GM10248 (cell line): ENCODE results near the gene CDON.

Experiments
- CTCF ChIA-PET: fragments of 300-600 bp; sonication (Branson Sonifier 250); formaldehyde crosslinking; extraction: SDS; loops from one replicate; lab custom pipeline; 2021; ENCODE audit warnings: antibody characterized with exemption; lab: Yijun Ruan, JAX
- POLR2A ChIA-PET: fragments of 350-650 bp; sonication (Branson Sonifier 250); formaldehyde crosslinking; extraction: SDS; loops from one replicate; lab custom pipeline; 2020; ENCODE audit warnings: antibody characterized with exemption; lab: Yijun Ruan, JAX
- DNase-seq: peaks from one replicate; pipeline ENCODE4 v3.0.0; 2012; ENCODE audit errors: extremely low spot score
- TF ChIP-seq, protein P1 (sequence below): IDR thresholded peaks from 2 replicates; pipeline ENCODE4 v1.5.1; 2012; ENCODE audit warnings: mild to moderate bottlenecking, low read depth; ENCODE audit errors: extremely low read depth, missing control alignments, control extremely low read depth

CDON gene

DNA sequence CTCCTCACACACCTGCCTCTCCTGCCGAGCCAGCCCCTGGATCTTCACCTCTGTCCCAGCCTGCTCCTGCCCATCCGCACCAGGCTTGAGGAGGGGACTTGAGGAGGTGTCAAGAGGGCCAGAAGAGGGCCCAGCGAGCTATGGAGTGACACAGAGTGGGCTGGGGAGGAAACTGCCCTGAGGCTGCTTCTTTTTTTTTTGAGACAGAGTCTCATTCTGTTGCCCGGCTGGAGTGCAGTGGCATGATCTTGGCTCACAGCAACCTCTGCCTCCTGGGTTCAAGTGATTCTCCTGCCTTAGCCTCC is 21.9 kb upstream of the CDON start:
- ChIA-PET POLR2A (no interaction called here), CTCF (interaction anchor here (1.4 to 2.5 kb wide), 2 partner anchors 11 to 21 kb away, joined by 5 read pairs; no protein-coding TSS in a partner anchor)
- TF ChIP-seq, protein P1, sequence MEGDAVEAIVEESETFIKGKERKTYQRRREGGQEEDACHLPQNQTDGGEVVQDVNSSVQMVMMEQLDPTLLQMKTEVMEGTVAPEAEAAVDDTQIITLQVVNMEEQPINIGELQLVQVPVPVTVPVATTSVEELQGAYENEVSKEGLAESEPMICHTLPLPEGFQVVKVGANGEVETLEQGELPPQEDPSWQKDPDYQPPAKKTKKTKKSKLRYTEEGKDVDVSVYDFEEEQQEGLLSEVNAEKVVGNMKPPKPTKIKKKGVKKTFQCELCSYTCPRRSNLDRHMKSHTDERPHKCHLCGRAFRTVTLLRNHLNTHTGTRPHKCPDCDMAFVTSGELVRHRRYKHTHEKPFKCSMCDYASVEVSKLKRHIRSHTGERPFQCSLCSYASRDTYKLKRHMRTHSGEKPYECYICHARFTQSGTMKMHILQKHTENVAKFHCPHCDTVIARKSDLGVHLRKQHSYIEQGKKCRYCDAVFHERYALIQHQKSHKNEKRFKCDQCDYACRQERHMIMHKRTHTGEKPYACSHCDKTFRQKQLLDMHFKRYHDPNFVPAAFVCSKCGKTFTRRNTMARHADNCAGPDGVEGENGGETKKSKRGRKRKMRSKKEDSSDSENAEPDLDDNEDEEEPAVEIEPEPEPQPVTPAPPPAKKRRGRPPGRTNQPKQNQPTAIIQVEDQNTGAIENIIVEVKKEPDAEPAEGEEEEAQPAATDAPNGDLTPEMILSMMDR: no peak
- no peak for DNase-seq

DNA sequence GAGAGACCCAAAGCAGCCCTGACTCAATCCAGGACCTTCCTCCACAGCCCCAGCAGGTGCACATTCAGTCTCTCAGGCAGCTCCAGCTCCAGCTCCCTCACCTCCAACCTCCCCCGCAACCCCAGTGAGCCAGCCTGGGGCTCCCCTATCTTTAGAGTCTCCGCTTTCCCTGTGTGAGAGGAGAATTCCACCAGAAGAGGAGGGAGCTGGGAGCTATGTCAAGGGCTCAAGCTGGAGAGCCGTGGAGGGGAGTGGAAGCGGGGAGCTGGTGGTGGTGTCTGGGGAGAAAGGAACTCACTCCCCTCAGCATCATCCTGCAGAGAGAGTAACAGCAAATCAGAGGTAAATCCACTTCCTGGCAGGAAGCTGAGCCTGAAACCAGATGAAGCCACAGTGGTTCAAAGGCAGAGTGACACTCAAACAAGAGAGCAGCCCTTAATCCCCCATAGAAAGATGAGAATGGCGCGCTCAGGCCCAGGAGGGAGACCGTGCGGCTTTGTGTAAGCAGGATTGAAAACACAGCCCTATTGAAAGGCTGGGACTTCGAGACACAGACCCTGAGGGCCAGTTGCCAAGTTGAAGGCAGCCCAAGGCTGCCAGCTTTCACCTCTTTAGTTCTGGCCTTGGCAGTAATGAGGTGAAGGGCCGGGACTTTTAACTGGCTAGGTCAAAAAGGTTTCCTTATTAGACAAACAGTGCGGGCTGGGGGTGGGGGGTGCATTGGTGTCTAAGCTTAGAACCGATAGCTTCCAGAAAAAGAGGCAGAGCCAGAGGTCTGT is 21.4 kb upstream of the CDON start:
- CTCF ChIA-PET: interaction anchor here (2.5 kb wide), 1 partner anchor 21 kb away, joined by 5 read pairs; no protein-coding TSS in a partner anchor
- POLR2A ChIA-PET: no interaction called here
- DNase-seq: no peak
- TF ChIP-seq, protein P1: no peak

DNA sequence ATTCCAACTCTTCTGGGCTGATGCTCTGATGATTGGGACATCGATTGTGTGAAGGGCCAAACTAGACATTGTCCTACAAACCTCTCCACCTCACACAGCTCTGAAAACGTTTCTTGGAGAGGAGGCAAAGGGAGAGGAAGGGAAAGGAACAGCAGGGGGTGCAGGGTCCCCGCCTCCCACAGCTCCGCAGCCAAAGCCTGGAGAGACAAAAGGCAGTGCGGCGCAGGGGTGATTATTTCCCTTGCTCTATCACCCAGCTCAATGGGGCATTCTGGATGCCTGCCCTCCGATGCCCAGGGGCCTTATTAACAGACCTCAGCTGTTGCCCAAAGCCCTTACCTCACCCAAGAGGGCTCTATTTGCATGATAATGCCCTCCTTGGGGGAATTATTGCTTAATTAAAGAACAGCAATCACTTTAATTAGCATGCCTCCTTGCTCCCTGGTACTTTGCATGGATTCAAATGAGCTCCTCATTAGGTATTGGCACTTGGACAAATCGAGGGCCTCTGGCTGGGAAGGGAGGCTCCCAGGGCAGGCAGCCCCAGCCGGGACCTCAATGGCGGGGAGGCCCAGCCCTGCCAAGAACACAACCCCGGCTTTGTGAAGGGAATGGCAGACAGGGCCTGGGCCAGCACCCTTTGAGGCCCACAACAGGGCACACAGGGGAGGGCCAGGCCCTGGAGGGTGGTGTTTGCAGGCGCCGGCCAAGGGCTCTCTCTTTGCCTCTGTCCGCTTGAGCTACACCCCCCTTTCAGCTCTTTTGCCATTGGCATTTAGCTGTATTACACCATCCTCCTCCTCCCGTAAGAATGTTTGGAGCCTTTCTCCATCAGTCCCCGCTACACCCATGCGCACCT is 19.8 kb upstream of the CDON start:
- no peak for DNase-seq
- ChIA-PET POLR2A (no interaction called here), CTCF (no interaction called here)
- TF ChIP-seq, protein P1: no peak

DNA sequence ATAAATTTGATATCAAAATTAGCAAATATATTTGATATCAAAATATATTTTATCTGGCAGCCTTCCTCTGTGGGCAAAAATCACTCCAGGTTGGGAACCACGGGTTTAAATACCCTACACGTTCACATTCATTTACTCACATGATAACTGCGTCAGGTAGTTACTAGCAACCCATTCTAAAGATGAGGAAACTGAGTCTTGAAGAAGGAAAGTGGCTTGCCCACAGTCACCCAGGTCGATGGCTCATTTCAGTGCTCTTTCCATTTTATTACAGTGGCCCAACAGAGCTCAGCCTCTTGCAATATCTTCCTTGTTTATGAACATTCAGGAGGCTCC is 19.2 kb upstream of the CDON start:
- DNase-seq: no peak
- CTCF ChIA-PET: no interaction called here
- TF ChIP-seq, protein P1: no peak
- POLR2A ChIA-PET: no interaction called here

DNA sequence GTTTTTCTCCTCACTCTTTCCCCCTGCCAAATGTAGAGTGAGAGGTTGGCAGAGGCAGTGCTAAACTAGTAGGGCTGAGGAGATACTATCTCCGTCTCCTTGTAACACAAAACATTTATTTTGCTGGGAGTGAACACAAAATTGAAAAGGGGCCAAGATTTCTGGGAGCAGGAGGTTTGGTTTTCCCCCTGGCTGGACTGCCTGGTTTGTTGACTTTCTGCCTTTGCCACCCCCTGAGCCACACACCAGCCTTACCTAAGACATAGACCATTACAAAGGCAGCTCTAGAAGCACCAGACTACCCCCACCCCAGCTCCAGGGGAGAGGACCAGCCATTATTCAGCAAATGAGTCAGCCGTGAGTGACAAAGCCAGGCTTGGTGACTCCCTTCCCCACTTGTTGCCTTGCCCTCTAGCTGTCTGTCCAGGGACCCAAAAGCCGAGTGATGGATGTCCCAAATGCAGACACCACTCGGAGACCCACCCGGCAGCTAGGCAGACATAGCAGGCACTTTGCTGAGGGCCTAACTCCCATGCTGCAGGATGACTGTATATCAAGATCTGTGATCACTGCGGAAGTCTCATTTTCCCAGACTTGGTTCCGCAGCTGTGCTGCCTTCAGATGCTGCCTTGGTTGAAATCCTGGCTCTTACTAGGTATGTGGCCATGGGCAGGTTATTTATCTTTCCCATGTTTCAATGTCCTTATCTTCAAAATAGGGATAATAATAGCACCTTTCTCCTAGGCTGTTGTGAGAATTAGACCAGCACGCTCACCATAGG is 17.7 kb upstream of the CDON start:
- ChIA-PET POLR2A (no interaction called here), CTCF (interaction anchor here (1.1 kb wide), 1 partner anchor 10 kb away, joined by 3 read pairs; no protein-coding TSS in a partner anchor)
- no peak for DNase-seq
- TF ChIP-seq, protein P1: no peak

DNA sequence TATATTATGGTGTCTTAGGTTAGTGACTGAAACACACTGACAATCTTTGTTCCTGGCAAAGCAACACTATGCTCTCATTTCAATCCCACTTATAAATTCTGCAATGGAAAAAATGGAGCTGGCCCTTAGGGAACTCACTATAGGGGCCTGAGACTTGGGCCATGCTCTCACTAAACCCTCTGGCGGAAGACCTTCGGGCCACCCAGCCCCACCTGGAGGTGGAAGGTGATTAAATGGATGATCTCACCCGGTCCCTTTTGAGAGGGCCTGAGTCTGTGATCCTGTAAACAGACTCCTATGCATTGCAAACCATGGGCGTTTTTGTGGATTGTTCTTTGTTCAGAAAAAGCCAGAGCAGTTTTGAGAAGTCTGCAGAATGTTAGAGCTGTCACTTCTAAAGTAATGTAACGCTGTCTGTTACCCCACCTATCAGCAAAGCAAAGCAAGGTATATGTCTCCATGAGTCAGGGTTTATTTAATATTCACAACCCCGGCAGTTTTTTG is 17.0 kb upstream of the CDON start:
- no peak for DNase-seq
- ChIA-PET POLR2A (no interaction called here), CTCF (interaction anchor here (1.2 kb wide), 2 partner anchors 8 to 29 kb away, joined by 3 read pairs; no protein-coding TSS in a partner anchor)
- TF ChIP-seq, protein P1: no peak
